Peyer's patch (tissue), 4 donors: ENCODE data around the gene RPL32. TPM values are rescaled to one million over a fixed set of nuclear protein-coding genes. Genes with fewer than 3 reads are reported as not detected.

Experiments
- DNase-seq, 3 donors: peaks; one replicate each; pipeline ENCODE4 v3.0.0-alpha.2; 2017 to 2019
- H3K27ac ChIP-seq, 4 donors: fragments of 200-600 bp; sonication (generic); one replicate each; pipeline ENCODE4 v1.5.1; 2016 to 2019
- H3K27me3 ChIP-seq, 2 donors: fragments of 200-600 bp; sonication (generic); one replicate each; pipeline ENCODE4 v1.5.1; 2019
- H3K36me3 ChIP-seq, 3 donors: fragments of 200-600 bp; sonication (generic); one replicate each; pipeline ENCODE4 v1.5.1; 2016 to 2019
- H3K4me1 ChIP-seq, 4 donors: fragments of 200-600 bp; sonication (generic); one replicate each; pipeline ENCODE4 v1.5.1; 2016 to 2019
- H3K4me3 ChIP-seq, 4 donors: fragments of 200-600 bp; sonication (generic); 1 replicate in 3 of 4; 2 replicates in 1 of 4; pipeline ENCODE4 v1.5.1; 2016 to 2019; ENCODE audit warnings: mild to moderate bottlenecking in 1 of 4
- H3K9me3 ChIP-seq, 4 donors: fragments of 200-600 bp; sonication (generic); one replicate each; pipeline ENCODE4 v1.5.1; 2016 to 2019; ENCODE audit warnings: mild to moderate bottlenecking in 1 of 4
- CTCF ChIP-seq, 6 experiments: fragments of 450-650 bp in 4 of 6; fragments of 200-600 bp in 2 of 6; sonication (generic) in 1 of 6; IDR thresholded peaks; one replicate each; pipeline ENCODE4 v1.5.1; 2017 to 2019; ENCODE audit warnings: antibody characterized with exemption in 6 of 6, mild to moderate bottlenecking in 3 of 6, moderate library complexity in 1 of 6
- POLR2A ChIP-seq, 2 donors: fragments of 450-650 bp; IDR thresholded peaks; one replicate each; pipeline ENCODE4 v1.5.1; 2017; ENCODE audit warnings: antibody characterized with exemption in 2 of 2, mild to moderate bottlenecking in 2 of 2, moderate library complexity in 2 of 2
- total RNA-seq, 4 donors: library from RNA; depleted of rRNA; stranded (reverse); fragments of >200 nt; gene quantifications; one replicate each; pipeline ENCODE4 v1.1.0, GENCODE V29; 2016

Gene RPL32
- total RNA-seq, 4 donors from 2014 or later: 258 to 541 (median 430) TPM

GRCh38 chr3:12818273-12818672, 23.1 kb downstream of the RPL32 start:
- Histone ChIP-seq H3K36me3 (peaks cover 0 to 15% (median 0%) of the 10 kb centered on the region in 3 donors), H3K9me3 (no peaks in the 10 kb centered on the region), H3K4me3 (no peak overlapping the region), H3K27ac (no peak overlapping the region), H3K4me1 (no peaks in the 10 kb centered on the region), H3K27me3 (no peaks in the 10 kb centered on the region)
- TF ChIP-seq POLR2A (IDR thresholded peaks at IDR 0.05) (no peak), CTCF (IDR thresholded peaks at IDR 0.05) (no peak)
- DNase-seq: no peak

- no peak overlapping the region for H3K4me3 ChIP-seq
- peaks cover 0 to 15% (median 0%) of the 10 kb centered on the region in 3 donors for H3K36me3 ChIP-seq
- TF ChIP-seq POLR2A (IDR thresholded peaks at IDR 0.05): no peak
- no peak for TF ChIP-seq CTCF (IDR thresholded peaks at IDR 0.05)
- H3K9me3 ChIP-seq: no peaks in the 10 kb centered on the region
- H3K27ac ChIP-seq: no peak overlapping the region
- DNase-seq: no peak
- H3K4me1 ChIP-seq: no peaks in the 10 kb centered on the region
- H3K27me3 ChIP-seq: no peaks in the 10 kb centered on the region
Measured at GRCh38 chr3:12817343-12817710, 24.0 kb downstream of the RPL32 start.

GRCh38 chr3:12816521-12817342, 24.6 kb downstream of the RPL32 start:
- no peak for DNase-seq
- H3K27ac ChIP-seq: no peak overlapping the region
- H3K9me3 ChIP-seq: no peaks in the 10 kb centered on the region
- no peaks in the 10 kb centered on the region for H3K27me3 ChIP-seq
- H3K4me3 ChIP-seq: no peak overlapping the region
- H3K36me3 ChIP-seq: peaks cover 0 to 15% (median 0%) of the 10 kb centered on the region in 3 donors
- no peaks in the 10 kb centered on the region for H3K4me1 ChIP-seq
- TF ChIP-seq POLR2A (IDR thresholded peaks at IDR 0.05) (no peak), CTCF (IDR thresholded peaks at IDR 0.05) (no peak)

GRCh38 chr3:12815719-12816118, 25.6 kb downstream of the RPL32 start:
- Histone ChIP-seq H3K27ac (no peak overlapping the region), H3K4me3 (no peak overlapping the region), H3K9me3 (no peaks in the 10 kb centered on the region), H3K27me3 (no peaks in the 10 kb centered on the region), H3K36me3 (peaks cover 0 to 15% (median 0%) of the 10 kb centered on the region in 3 donors), H3K4me1 (no peaks in the 10 kb centered on the region)
- no peak for TF ChIP-seq POLR2A (IDR thresholded peaks at IDR 0.05)
- no peak for TF ChIP-seq CTCF (IDR thresholded peaks at IDR 0.05)
- no peak for DNase-seq

- no peaks in the 10 kb centered on the region for H3K4me1 ChIP-seq
- no peaks in the 10 kb centered on the region for H3K9me3 ChIP-seq
- no peaks in the 10 kb centered on the region for H3K27me3 ChIP-seq
- peaks cover 0 to 15% (median 0%) of the 10 kb centered on the region in 3 donors for H3K36me3 ChIP-seq
- no peak overlapping the region for H3K4me3 ChIP-seq
- H3K27ac ChIP-seq: no peak overlapping the region
- no peak for TF ChIP-seq CTCF (IDR thresholded peaks at IDR 0.05)
- DNase-seq: no peak
Measured at GRCh38 chr3:12815078-12815477, 26.3 kb downstream of the RPL32 start.
